OCI-LY1 (cell line): Measurements from ENCODE around the gene ADARB2.

Experiments
- EZH2 ChIP-seq: fragments of 200-600 bp; sonication (generic), shearing (Covaris generic); IDR thresholded peaks from 2 replicates; pipeline ENCODE4 v1.8.0; 2017; ENCODE audit warnings: borderline replicate concordance, mixed run types, mild to moderate bottlenecking, antibody characterized with exemption, low read length, moderate library complexity, mixed read lengths
- TF ChIP-seq, protein P1 (sequence below): fragments of 200-600 bp; sonication (generic), shearing (Covaris generic); IDR thresholded peaks from 2 replicates; pipeline ENCODE4 v1.5.1; 2017; ENCODE audit warnings: mild to moderate bottlenecking, antibody characterized with exemption, low read length, moderate library complexity, mixed read lengths

- TF ChIP-seq, protein P1, sequence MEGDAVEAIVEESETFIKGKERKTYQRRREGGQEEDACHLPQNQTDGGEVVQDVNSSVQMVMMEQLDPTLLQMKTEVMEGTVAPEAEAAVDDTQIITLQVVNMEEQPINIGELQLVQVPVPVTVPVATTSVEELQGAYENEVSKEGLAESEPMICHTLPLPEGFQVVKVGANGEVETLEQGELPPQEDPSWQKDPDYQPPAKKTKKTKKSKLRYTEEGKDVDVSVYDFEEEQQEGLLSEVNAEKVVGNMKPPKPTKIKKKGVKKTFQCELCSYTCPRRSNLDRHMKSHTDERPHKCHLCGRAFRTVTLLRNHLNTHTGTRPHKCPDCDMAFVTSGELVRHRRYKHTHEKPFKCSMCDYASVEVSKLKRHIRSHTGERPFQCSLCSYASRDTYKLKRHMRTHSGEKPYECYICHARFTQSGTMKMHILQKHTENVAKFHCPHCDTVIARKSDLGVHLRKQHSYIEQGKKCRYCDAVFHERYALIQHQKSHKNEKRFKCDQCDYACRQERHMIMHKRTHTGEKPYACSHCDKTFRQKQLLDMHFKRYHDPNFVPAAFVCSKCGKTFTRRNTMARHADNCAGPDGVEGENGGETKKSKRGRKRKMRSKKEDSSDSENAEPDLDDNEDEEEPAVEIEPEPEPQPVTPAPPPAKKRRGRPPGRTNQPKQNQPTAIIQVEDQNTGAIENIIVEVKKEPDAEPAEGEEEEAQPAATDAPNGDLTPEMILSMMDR = no peak
- no peak for TF ChIP-seq EZH2
Measured at GRCh38 chr10:1402816-1403507, 334.4 kb downstream of the ADARB2 start.
